HepG2 (cell line): ENCODE measurements around the gene FAM24A. TPM values are rescaled to one million over a fixed set of nuclear protein-coding genes. Genes with fewer than 3 reads are reported as not detected.
A peak's percentile ranks its signal among the peaks of the same experiment; 100 is the strongest.

Experiments used
- GFI1 ChIP-seq: sonication (generic); formaldehyde crosslinking; IDR thresholded peaks from 2 replicates; pipeline ENCODE4 v1.5.0; 2020; ENCODE audit warnings: missing genetic modification reagents, mild to moderate bottlenecking, borderline replicate concordance
- GPBP1L1 ChIP-seq: sonication (generic); formaldehyde crosslinking; IDR thresholded peaks from 2 replicates; pipeline ENCODE4 v1.5.0; 2020; ENCODE audit warnings: mild to moderate bottlenecking, missing genetic modification reagents
- HINFP ChIP-seq: sonication (generic); formaldehyde crosslinking; IDR thresholded peaks from 2 replicates; pipeline ENCODE4 v1.4.0; 2020; ENCODE audit warnings: low read depth, mild to moderate bottlenecking, missing genetic modification reagents
- NR2F6 ChIP-seq, 2 experiments: IDR thresholded peaks; 2 replicates each; pipeline ENCODE4 v1.6.1; 2016; ENCODE audit warnings: antibody characterized with exemption in 1 of 2, mild to moderate bottlenecking in 1 of 2
- PHB2 ChIP-seq: fragments of 450-650 bp; IDR thresholded peaks from 2 replicates; pipeline ENCODE4 v1.6.1; 2018; ENCODE audit not compliant: partially characterized antibody
- PHF20 ChIP-seq: sonication (generic); formaldehyde crosslinking; IDR thresholded peaks from 2 replicates; pipeline ENCODE4 v1.5.0; 2020; ENCODE audit warnings: mild to moderate bottlenecking, missing genetic modification reagents
- PPARG ChIP-seq: conservative IDR thresholded peaks from 2 replicates; pipeline ENCODE4 v1.6.1; 2016; ENCODE audit warnings: missing biosample characterization, missing genetic modification reagents
- PRMT3 ChIP-seq: sonication (generic); formaldehyde crosslinking; IDR thresholded peaks from 2 replicates; pipeline ENCODE4 v1.8.1; 2022; ENCODE audit warnings: low read depth, mild to moderate bottlenecking, moderate library complexity, missing genetic modification reagents, borderline replicate concordance
- ZC3H13 ChIP-seq: sonication (generic); formaldehyde crosslinking; IDR thresholded peaks from 2 replicates; pipeline ENCODE4 v1.8.1; 2023; ENCODE audit warnings: mild to moderate bottlenecking, missing genetic modification reagents, moderate library complexity
- ZFP1 ChIP-seq: IDR thresholded peaks from 2 replicates; pipeline ENCODE4 v1.6.1; 2016
- ZFP91 ChIP-seq: sonication (generic); formaldehyde crosslinking; IDR thresholded peaks from 2 replicates; pipeline ENCODE4 v1.9.0; 2022; ENCODE audit warnings: missing genetic modification reagents, mild to moderate bottlenecking, borderline replicate concordance
- ZNF224 ChIP-seq: sonication (generic); formaldehyde crosslinking; IDR thresholded peaks from 2 replicates; pipeline ENCODE4 v1.5.0; 2020; ENCODE audit warnings: mild to moderate bottlenecking, missing genetic modification reagents
- ZNF3 ChIP-seq: IDR thresholded peaks from 2 replicates; pipeline ENCODE4 v1.7.0; 2017; ENCODE audit warnings: inconsistent platforms
- ZNF33A ChIP-seq: sonication (generic); formaldehyde crosslinking; IDR thresholded peaks from 2 replicates; pipeline ENCODE4 v1.5.1; 2020; ENCODE audit warnings: missing genetic modification reagents, mild to moderate bottlenecking, moderate library complexity, borderline replicate concordance
- ZNF34 ChIP-seq: sonication (generic); formaldehyde crosslinking; IDR thresholded peaks from 2 replicates; pipeline ENCODE4 v1.4.0; 2020; ENCODE audit warnings: mild to moderate bottlenecking, missing genetic modification reagents, borderline replicate concordance
- ZNF569 ChIP-seq: sonication (generic); formaldehyde crosslinking; IDR thresholded peaks from 2 replicates; pipeline ENCODE4 v1.5.0; 2020; ENCODE audit warnings: mild to moderate bottlenecking, missing genetic modification reagents, moderate library complexity, borderline replicate concordance
- ZNF614 ChIP-seq: IDR thresholded peaks from 2 replicates; pipeline ENCODE4 v1.6.1; 2018; ENCODE audit warnings: missing biosample characterization, missing genetic modification reagents, inconsistent platforms, borderline replicate concordance
- ZNF670 ChIP-seq: sonication (generic); formaldehyde crosslinking; IDR thresholded peaks from 2 replicates; pipeline ENCODE4 v1.8.0; 2022; ENCODE audit warnings: mild to moderate bottlenecking, missing genetic modification reagents, borderline replicate concordance
- polyA plus RNA-seq, 8 experiments: library from polyadenylated mRNA; depleted of rRNA in 3 of 8; stranded (reverse) in 7 of 8; unstranded in 1 of 8; fragments of >200 nt; fragmentation: Illumina TruSeq in 4 of 8; extraction: Trizol in 4 of 8; gene quantifications; 2 replicates each; pipeline versions ENCODE4 v1.2.1 to v1.2.3, GENCODE V29; 2011 to 2016; ENCODE audit warnings: low read depth in 4 of 8, missing spikeins in 1 of 8, mixed read lengths in 1 of 8; ENCODE audit not compliant: insufficient read depth in 1 of 8
- total RNA-seq, 5 experiments: library from RNA; depleted of rRNA; stranded (reverse); fragments of >200 nt; fragmentation: Illumina TruSeq; extraction: Trizol; gene quantifications; 2 replicates each; pipeline ENCODE4 v1.2.3, GENCODE V29; 2016; ENCODE audit warnings: low read depth in 1 of 5
- TF ChIP-seq, protein P1 (sequence below): sonication (generic); formaldehyde crosslinking; IDR thresholded peaks from 2 replicates; pipeline ENCODE4 v1.5.0; 2020; ENCODE audit warnings: mild to moderate bottlenecking, missing genetic modification reagents
- TF ChIP-seq, protein P2 (sequence below): sonication (generic); formaldehyde crosslinking; conservative IDR thresholded peaks from 2 replicates; pipeline ENCODE4 v1.4.0; 2020; ENCODE audit warnings: missing genetic modification reagents

The FAM24A gene
- total and polyA plus RNA-seq, 2 of the 13 experiments (the other 11 are each of a cell fraction or from before 2014, with no cell fraction given), result not detected

GRCh38 chr10:122911889-122912484 lies 1.6 kb downstream of the FAM24A start (continued):
- TF ChIP-seq GFI1, result peak; percentile 92
- TF ChIP-seq ZFP91 (CRISPR knock-in tag), result peak; percentile 87
- peak; percentile 99 for TF ChIP-seq ZC3H13 (CRISPR knock-in tag)
- no peak for TF ChIP-seq GPBP1L1 (CRISPR knock-in tag)
- TF ChIP-seq, protein P1, sequence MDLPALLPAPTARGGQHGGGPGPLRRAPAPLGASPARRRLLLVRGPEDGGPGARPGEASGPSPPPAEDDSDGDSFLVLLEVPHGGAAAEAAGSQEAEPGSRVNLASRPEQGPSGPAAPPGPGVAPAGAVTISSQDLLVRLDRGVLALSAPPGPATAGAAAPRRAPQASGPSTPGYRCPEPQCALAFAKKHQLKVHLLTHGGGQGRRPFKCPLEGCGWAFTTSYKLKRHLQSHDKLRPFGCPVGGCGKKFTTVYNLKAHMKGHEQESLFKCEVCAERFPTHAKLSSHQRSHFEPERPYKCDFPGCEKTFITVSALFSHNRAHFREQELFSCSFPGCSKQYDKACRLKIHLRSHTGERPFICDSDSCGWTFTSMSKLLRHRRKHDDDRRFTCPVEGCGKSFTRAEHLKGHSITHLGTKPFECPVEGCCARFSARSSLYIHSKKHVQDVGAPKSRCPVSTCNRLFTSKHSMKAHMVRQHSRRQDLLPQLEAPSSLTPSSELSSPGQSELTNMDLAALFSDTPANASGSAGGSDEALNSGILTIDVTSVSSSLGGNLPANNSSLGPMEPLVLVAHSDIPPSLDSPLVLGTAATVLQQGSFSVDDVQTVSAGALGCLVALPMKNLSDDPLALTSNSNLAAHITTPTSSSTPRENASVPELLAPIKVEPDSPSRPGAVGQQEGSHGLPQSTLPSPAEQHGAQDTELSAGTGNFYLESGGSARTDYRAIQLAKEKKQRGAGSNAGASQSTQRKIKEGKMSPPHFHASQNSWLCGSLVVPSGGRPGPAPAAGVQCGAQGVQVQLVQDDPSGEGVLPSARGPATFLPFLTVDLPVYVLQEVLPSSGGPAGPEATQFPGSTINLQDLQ, result peak; percentile 99
- peak; percentile 97 for TF ChIP-seq PPARG (CRISPR knock-in tag)
- peak; percentile 97 for TF ChIP-seq ZNF3
- TF ChIP-seq ZNF33A (CRISPR knock-in tag), result peak; percentile 84; the same call in 1 of the 2 replicates
- TF ChIP-seq ZFP1 (CRISPR knock-in tag), result peak; percentile 99
- peak; percentile 98 for TF ChIP-seq HINFP (CRISPR knock-in tag)
- TF ChIP-seq, protein P2, sequence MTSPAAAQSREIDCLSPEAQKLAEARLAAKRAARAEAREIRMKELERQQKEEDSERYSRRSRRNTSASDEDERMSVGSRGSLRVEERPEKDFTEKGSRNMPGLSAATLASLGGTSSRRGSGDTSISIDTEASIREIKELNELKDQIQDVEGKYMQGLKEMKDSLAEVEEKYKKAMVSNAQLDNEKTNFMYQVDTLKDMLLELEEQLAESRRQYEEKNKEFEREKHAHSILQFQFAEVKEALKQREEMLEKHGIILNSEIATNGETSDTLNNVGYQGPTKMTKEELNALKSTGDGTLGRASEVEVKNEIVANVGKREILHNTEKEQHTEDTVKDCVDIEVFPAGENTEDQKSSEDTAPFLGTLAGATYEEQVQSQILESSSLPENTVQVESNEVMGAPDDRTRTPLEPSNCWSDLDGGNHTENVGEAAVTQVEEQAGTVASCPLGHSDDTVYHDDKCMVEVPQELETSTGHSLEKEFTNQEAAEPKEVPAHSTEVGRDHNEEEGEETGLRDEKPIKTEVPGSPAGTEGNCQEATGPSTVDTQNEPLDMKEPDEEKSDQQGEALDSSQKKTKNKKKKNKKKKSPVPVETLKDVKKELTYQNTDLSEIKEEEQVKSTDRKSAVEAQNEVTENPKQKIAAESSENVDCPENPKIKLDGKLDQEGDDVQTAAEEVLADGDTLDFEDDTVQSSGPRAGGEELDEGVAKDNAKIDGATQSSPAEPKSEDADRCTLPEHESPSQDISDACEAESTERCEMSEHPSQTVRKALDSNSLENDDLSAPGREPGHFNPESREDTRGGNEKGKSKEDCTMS (CRISPR knock-in tag), result peak; percentile 100
- peak; percentile 100 for TF ChIP-seq PRMT3 (CRISPR knock-in tag)
- TF ChIP-seq PHB2, result no peak
- peak; percentile 90 for TF ChIP-seq PHF20
- peak; percentile 95; the same call in 1 of the 2 replicates for TF ChIP-seq ZNF670 (CRISPR knock-in tag)
- peak; percentile 96 for TF ChIP-seq ZNF34 (CRISPR knock-in tag)
- peak; percentile 100 for TF ChIP-seq ZNF614 (CRISPR knock-in tag)
- TF ChIP-seq ZNF224 (CRISPR knock-in tag), result peak; percentile 99
- TF ChIP-seq NR2F6 (IDR thresholded peaks at IDR 0.05), result no peak
- peak; percentile 92 for TF ChIP-seq NR2F6 (CRISPR knock-in tag; IDR thresholded peaks at IDR 0.05)
- TF ChIP-seq ZNF569, result peak; percentile 99
